HG02885 (cell line): ENCODE measurements around the gene LRRC8D.

ENCODE experiments used
- ATAC-seq: cut with Tn5 transposase; IDR thresholded peaks from one replicate; pipeline ENCODE4 v1.9.1; 2021; ENCODE audit warnings: mild to moderate bottlenecking; ENCODE audit not compliant: unreplicated experiment, poor library complexity

LRRC8D gene

DNA sequence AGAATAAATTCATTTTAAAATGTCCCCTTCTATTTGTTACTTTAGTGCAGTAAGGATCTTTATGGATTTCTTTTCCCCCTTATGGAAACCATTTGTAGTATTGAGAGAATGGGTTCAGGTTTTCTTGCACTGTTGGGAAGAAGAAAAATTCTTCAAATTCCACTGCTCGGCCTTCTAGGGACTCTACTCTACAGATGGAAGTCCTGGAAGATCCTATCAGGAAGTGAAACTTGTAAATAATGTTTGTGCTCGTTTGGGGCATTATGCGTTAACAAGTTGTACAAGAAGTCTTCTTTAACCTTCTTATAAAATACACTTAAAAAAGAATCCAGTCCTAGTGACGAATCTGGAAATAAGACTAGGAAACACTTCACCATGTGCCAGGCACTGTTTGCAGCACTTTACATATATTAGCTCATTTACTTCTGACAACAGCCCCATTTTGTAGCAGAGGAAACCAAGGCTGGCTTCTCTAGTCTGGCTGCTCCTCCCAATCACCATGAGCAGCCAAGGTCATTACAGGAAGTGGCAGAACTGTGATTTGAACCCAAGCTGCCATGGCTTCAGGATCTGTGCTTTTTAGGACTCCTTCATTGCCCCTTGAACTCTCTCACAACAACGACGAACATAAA is 11.8 kb downstream of the LRRC8D start:
- no peak for ATAC-seq

DNA sequence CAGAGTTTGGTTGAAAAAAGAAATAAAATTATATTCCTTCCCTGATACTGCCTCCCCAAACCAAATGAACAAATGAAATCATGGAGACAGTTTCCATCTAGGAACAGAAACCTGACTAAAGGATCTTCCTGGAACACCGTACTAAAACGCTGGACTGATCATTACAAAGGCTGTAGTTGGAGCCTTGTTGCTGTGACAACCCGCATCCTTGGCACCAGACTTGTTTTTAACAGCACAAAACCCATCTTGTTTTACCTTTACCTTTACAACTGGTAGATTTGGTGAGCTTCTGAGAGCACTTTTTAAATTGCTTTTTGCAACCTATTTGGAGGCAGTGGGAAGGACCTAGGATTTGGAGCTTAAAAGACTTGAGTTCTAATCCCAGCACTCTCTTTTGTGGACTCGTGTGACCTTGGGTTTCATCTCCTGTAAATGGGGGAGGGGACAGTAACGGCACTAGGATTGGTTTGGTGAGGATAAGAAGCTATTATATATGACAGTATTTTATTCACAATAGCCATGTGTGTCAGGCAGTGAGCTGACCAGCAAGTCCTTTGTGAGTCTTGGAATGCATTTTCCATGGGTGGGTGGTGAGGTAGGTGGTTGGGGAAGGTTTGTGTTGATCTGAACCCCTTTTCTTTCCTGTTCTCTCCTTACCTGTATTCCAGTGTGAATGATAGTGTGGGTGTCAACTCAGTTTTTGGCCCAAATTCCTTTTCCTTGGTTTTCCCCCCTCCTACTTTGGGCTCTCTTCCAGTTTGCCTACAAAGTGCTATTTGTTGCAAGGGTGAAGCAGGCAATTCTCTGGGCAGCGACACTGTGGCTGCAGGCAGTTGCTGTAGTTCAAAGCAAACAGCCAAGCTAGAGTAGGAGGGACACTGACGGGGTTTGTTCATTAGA is 12.6 kb downstream of the LRRC8D start:
- ATAC-seq, result no peak

DNA sequence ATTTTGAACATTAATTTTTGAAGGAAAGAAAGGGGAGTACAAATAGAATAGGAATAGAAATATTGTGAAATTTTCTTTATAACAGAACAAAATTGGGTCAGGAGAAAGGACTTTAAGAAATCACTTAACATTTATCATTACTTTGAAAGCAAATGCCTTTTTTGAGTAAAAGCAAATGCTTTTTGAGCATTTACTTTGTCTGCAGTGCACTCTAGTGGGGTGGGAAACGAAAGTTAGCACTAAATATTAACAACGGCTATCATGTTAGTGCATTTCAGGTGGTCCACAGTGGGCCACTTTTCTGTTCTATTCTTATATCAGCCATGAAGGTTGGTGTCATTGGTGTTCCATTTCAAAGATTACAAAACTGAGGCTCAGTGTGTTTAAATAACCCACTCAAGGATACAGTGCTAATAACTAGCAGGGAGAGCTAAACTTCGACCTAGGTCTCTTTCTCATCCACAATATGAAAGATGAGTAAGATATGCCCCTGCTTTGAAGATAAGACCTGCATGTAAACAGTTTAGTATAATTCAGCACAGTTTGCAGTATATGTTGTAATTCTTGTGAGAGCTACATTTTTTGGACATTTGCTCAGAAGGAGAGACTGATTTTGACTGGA is 13.4 kb downstream of the LRRC8D start:
- no peak for ATAC-seq

DNA sequence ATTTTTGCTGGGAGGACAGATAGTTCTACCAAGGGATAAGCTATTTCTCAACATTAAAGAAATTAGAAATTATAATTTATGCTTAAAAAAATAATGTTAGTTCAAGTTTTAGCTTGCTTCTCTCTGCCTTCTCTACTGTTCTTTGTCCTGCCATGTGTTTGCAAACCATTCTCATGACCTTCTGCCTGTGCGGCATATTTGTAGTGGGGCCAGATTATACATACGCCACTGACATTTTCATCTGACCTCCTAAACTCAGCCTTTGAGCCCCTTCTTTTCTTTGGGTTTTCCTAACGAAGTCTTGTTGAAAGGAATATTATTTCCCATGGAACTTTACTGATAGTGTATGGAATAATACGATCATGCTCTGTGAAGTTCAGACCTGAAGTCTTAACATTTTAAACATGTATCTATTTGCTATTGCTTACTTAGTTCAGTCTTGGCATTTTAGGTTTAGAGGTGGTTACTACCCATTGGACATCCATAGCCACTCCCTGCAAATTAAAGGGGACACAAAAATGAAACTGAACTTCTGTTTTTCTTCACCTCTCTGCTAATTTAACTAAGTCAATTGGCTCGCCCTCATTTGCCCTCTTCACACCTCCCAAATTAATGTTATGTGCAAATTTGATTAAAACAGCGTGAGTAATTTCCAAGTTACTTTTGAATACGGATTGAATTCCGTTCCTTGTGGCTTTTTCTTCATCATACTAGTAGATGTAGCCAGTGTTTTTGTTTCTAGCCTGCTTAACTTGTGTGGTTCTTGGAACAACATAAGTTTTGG is 15.6 kb downstream of the LRRC8D start:
- ATAC-seq, result no peak

DNA sequence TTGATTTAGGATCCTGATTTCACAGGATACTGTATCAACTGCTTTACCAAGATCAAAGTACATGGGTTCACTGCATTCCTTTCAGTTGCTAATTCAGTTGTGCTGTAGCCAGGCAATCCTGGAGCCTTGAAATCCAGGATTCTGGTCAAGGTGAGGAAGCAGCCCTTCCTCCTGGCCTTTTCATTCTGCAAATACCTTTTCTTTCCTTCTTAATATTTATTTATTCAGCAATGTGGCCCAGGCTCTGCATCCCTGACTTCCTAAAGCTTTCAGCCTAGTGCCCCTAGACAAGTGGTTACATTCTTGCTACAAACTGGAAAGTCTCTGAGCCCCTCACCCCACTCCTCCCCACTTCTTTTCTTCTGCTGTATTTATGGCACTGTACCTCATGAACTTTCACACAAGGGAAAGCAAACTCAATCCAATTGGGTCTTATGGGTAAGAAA is 16.2 kb downstream of the LRRC8D start:
- no peak for ATAC-seq

DNA sequence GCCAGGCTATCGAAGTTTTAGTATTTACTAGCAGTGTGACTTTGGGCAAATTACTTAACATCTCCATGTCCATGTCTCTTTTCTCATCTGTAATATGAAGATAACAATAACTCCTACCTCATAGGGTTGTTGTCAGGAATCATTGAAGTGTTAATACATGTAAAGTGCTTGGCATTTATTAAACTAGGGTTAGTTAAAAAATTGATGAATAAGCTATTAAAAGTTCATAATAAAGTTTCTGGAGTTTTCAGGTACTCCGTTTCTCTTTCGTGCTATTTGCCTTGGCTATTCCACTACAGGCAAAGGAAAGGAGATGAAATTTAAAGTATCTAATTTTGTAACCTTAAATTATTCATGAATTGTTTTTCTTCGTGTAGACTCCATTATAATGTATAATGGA is 16.7 kb downstream of the LRRC8D start:
- no peak for ATAC-seq

DNA sequence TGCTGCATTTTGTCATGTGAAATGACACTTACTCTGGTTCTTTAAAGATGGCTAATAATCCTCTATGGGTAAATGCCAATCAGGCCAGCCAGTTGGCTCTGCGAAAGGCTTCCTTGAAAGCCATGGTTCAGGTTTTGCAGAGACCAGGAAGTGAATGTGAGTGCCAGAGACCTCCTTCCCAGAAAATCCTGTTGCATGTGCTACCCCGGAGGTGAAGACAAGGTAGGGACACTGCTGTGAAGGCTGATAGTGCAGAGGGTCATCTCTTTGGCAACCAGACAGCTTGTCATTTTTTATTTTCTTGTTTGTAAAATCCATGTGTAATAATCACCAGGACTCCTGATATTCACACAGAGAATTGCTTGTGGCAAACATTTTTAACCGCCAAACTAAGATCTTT is 18.7 kb downstream of the LRRC8D start:
- ATAC-seq, result no peak

DNA sequence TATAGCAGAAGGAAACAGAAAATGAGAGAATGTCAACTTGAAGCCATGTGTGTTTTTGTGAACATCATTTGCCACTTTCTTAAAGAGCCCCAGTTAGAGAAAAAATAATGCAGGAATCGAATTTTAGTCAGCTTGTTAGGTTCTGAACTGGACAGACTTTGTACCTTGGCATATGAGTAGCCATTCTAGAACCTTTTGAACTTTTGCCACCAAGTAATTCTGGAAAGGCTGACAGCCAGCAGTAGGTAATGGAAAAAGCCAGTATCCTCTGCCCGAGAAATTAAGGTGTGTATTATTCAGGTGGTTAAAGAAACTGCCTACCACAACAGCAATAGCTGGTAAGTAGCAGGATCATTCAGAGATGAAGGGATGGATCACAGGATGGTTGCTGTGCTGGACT is 20.7 kb downstream of the LRRC8D start:
- no peak for ATAC-seq

DNA sequence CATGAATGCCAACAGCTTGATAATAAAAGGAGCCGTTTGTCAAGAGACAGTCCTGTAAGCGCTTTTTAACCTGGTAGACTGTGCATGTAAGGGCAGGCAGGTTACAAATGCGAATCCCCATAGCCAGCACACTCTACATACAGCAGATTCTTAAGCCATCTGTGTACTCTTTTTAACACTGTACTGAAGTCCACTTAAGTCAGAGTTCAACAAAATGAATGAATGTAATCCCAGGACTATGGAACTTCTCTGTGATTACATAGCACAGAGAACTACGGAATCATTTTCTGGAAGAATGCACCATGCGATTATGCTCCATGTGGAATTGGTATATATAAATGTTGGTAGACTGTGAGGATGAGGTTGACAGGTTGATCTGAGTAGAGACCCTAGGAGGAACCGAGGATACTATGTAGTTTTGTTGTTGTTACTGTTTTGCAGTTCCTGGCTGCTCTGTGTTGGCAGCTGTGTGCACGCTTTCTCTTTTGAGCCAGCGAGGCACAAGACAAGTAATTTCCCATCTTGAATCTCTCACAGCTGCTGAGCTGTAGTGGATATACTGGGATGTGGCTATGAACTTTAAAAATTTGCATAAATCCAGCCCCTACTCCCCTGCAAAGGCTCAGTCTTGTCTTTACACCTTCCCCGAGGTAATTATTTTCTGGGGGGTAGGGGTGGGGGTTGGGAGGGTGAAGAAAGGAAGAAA is 21.9 kb downstream of the LRRC8D start:
- ATAC-seq, result peak; percentile 43

DNA sequence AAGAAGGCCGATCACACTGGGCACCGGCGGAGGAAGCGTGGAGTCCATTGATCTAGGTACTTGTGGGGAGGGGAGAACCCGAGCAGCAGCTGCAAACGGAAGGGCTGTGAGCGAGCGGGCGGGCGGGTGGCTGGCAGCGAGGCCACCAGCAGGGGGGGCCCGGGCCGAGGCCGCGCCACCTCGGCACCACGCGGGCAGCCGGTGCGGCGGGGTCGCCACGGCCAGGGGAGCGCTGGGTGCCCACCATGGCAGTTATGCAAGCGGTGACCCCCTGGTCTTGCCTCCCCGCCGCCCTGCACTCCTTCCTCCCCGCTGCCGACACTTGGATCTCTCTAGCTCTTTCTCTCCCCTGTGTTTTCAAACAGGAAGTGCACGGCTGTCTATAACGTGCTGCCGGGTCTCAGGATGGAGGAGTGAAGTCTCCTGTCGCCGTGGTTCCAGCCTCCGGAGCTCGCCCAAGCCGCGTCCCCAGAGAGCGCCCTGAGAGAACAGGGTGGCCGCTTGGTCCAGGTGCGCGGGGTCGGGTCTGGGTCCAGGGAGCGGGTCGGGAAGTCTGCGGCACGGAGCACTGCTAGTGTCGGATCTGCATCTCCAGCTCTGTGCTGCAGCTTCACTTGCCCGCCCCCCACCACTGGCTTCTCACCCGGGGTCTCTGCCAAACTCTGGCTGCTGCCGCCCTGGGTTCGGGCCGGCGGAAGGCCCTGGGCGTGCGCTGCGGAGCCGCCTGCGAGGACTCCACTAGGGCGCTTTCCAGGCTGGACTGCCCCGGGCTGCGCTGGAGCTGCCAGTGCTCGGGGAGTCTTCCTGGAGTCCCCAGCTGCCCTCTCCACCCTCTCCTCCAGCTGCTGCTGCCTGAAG is 22.7 kb downstream of the LRRC8D start:
- ATAC-seq, result peak; percentile 92

DNA sequence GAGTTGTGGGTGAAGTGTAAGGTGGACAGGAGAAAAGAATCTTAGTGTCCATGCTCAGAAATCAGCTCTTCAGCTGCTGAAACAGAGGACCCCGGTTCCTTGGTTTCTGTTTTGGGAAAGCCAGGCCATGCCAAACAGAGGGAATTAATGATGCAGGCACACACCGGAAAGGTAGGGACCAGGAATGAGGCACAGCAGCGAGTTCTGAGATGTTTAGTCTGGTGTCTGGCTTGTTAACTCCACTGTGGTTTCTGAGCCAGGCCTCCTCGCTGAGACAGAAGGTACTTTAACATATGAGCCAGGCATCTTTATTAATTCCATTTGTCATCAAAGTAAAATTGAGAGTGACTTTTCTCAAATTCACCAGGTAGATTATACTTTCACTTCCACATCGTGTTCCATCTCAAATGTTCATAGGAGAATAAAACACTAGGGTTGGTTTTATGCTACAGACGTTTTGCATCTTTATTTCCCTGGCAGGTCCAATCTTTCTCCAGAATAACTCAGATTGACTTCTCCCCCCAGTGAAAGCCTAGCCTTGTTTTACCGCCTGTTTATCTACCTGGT is 23.5 kb downstream of the LRRC8D start:
- ATAC-seq, result no peak

DNA sequence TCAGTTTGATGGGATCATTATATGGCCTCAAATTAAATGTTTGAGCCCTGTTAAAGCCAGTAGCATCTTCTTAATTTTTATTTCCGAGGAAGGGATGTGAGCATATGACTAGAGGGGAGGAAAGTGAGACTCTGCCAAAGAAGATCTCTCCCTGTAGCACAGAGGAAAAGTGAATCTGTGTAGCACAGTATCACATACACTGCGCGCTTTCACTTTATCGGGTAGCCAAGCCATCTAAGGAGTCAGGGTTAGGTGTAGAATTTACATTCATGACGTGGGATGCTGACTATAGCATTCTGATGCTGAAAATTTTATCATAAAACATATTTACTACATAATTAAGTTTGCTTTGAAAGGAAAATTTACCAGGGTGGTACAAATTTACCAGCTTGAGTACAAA is 24.0 kb downstream of the LRRC8D start:
- ATAC-seq, result no peak

DNA sequence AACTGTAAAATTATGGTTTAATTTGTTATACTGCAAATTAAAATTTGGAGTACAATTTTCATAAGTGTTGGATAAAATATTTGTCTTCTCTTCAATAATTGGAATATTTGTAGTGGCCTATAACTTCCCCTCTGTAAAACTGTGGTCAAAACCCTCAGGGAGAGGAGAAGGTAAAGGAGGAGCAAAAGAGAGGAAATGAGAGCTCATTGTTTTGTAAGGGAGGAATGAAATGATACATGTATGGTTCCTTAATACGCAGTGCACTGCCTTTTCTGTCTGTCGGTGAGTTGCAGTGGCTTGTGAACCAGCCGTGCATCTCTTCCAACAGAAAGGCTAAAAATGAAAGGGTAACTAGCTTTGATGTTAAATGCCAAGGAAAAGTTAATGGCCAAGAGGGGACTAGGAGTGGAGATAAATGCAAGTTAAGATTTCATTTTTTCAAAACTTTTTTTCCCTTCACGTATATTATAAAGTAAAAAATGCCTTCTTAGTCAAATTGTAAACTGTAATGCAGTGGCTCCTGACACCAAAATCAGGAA is 26.4 kb downstream of the LRRC8D start:
- ATAC-seq, result no peak

DNA sequence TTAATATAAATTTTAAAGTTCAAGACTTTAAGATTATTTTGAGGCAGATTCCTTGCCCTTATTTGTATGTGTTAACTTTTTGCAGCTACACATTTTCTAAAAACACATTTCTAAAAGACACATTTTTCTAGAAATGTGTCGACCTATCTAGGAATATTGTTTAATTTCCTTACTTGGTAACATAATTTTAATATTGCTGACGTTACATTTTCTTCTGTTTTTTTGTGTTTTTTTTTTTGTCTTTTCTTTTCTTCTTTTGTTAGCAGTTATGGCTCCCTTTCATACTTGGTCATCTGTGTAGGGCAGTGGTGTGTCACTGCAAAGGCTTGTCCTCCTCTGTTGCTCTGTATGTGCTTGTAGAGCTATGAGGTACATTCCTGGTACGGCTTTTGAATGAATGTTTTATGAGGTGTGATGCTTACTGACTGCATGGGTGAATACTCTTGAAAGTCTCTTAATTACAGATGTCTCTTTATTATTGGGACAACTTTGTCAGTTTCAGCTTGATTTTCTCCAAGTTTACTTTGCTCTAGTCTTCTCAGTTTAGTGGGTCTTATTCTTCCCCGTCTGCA is 30.1 kb downstream of the LRRC8D start:
- no peak for ATAC-seq

DNA sequence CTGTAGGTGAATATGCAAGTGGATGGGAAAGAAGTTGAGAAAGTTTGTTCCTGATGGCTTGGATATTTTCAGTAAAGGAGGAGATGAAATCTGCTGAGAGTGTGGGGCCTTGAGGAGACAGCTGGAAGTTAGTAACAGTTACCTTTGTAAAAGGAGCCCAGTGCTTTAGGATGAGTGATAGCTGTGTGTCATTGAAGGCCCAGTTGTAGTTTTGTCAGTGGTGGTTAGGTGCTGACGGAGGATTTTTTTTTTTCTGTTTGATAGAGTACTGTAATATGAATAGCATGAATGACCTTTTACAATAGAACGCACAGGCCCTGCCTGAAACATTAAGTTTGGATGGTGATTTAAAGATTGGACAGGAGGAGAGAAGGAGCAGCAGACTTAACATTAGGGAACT is 33.3 kb downstream of the LRRC8D start:
- ATAC-seq, result no peak

DNA sequence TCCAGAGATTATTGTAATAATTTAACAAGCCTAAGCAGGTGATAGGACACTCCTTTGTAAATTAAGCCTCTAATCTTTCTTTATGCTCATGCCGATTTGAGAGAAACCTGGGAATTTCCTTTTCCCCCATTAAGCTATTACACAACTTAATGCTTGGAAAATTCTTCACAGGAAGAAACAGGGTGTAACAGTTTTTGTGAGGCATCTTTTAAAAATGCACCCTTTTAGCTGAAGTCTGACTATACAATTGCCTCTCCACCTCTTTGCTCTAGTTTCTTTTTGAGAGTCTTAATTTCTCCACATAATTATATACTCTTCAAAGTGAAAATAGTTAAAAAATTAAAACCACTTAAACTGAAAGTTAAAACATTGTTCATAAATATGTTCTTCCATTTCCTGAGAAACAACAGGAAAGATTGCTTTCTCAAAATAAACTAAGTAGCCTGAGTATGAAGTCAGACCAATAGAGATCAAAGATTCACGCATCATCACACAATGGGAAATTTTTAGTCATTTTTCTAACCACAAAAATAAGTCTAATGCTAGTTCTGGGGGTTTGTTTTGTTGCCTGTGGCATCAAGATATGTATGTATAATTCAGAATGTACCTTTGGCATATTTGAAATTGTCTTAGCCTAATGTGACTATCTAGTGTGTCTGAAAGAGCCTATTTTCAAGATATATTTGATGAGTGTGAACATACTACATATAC is 34.7 kb downstream of the LRRC8D start:
- peak; percentile 86 for ATAC-seq

DNA sequence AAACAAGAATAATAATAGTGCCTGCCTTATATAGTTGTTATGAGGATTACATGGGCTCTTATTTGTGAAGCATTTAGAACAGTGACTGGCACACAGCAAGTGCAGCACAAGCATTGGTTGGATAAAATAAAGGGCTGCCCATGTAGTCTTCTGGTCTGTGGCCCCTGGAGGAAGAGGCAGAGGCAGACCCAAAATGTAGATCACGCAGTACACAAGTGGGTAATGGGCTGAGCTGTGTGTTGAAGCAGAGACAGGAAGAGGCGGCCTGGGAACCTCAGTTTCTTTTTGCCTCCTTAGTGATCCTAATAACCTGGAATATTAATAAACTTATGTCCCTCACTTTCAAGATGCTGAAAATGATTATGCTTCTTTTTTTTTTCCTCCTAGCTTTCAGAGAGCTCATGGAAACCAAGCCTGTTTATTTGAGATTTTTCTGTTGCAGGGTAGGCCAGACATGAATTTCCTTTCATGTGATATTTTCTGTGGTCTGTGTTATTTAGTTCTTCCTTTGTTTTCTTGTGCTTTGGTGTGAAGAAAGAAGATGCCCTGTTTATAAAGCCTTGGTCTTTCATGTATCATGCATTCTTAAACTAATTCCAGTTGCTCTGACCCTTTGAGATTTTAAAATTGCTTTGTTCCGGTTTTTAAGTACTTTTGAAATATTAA is 42.5 kb downstream of the LRRC8D start:
- no peak for ATAC-seq
